Stimulated activated naive CD8-positive, alpha-beta T cell treated with anti-CD3 and anti-CD28 coated beads, Interleukin-15, Interleukin-2, amounts not matched to agents 100 U/mL and 50 U/mL, for 24 hours (primary cell): ENCODE measurements around the gene TMEM18.

Source experiments
- ATAC-seq: fragments of 150-1000 bp; cut with Tn5 transposase; one replicate; pipeline ENCODE4 v1.10.0; 2021
- DNase-seq: peaks from one replicate; pipeline ENCODE4 v3.0.0; 2021

TMEM18 gene

DNA sequence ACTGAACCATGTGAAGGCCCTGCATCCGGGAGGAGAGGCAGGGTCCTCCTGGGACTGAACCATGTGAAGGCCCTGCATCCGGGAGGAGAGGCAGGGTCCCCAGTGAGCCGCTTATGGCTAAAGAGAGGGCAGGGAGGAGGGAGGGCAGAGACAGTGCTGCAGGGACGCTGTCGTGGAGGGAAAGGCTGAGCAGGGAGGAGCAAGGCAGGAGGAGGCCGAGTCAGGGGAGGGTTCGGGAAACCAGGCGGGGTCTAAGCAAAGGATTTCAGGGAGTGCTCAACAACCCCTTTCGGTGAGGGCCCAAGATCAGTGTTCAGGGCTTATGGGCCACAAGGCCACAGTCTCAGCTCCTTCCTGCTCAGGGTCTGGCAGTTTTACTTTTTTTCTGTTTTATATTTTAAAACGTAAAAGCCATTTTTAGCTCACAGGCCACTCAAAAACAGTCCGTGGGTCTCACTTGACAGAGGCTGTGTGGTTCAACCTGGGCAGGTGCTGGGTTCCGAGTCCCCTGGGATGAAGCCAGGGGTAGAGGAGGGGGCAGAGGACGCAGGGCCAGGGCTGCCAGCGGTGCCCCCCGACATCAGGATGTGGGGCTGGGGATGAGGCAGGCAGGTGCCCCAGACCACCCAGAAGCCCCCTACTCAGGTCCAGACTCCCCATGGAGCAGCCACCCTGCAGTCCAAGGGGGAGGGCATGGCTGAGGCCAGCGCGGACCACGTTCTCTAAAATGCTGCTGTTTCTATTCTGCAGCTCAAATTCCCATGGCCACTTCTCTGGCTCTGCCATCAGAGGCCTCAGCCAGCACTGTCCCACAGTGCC is 5.2 kb downstream of the TMEM18 start:
- DNase-seq: no peak
- ATAC-seq: no peak

DNA sequence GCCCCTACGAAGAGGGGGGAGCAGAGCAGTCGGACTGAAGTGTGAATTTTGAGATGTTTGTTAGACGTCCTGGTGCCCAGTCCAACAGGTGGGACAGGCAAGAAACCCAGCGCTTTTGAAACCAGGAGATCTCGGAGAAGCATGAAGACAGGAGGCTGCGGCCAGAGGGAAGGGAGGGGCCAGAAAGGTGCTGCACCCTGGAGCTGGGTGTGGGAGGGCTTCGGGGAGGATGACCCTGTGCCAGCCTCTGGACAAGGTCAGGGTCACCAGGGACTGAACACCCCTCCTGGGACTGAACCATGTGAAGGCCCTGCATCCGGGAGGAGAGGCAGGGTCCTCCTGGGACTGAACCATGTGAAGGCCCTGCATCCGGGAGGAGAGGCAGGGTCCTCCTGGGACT is 6.1 kb downstream of the TMEM18 start:
- no peak for ATAC-seq
- no peak for DNase-seq

DNA sequence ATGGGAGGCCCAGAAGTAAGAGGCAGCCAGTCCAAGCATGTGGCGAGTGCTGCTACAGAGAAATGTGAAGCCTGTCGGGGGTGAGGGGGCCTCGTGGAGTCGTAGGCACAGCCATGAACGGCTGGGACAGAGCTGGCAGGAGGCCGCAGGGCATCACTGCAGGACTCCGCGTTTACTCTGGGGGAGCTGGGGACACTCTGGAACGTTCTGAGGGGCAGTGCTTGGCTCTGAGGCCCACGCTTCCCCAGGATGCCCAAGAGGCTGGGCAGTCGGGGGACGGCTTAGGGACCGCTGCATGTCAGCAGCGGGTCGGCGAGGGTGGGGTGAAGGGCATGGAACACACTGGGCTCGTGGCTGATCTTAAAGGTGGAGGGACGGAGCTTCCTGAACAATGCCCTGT is 6.6 kb downstream of the TMEM18 start:
- ATAC-seq: no peak
- DNase-seq: no peak

DNA sequence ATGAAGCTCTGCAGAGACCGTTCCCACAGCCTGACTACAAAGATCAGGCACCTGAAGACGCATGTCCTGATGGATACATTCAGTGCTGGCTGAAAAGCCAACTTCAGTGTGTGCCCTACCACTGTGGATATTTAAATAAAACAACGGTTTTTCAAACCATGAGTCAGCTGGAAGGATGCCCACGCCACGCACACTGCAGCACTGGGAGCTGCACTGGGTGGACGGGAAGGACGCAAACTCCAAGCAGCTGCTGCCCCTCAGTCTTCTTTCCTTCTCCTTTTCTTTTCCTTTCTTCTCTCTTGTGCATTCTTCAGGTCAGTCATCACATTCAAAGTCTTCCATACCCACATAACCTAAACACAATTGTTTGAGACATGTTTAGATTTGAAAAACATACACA is 7.9 kb downstream of the TMEM18 start:
- no peak for ATAC-seq

DNA sequence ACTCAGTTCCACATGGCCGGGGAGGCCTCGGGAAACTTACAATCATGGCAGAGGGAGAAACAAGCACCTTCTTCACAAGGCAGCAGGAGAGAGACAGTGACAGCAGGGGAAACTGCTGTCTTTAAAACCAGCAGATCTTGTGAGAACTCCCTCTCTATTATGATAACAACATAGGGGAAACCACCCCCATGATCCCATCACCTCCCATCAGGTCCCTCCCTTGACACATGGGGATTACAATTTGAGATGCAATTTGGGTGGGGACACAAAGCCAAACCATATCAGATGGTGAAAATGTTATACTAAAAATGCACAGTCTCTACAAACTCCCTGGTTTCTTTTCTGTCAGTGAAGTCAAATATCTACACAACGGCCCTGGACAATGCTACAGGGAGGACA is 9.2 kb downstream of the TMEM18 start:
- no peak for ATAC-seq

More for the DNA sequence above, 7.9 kb downstream of the TMEM18 start:
- DNase-seq: no peak

DNA sequence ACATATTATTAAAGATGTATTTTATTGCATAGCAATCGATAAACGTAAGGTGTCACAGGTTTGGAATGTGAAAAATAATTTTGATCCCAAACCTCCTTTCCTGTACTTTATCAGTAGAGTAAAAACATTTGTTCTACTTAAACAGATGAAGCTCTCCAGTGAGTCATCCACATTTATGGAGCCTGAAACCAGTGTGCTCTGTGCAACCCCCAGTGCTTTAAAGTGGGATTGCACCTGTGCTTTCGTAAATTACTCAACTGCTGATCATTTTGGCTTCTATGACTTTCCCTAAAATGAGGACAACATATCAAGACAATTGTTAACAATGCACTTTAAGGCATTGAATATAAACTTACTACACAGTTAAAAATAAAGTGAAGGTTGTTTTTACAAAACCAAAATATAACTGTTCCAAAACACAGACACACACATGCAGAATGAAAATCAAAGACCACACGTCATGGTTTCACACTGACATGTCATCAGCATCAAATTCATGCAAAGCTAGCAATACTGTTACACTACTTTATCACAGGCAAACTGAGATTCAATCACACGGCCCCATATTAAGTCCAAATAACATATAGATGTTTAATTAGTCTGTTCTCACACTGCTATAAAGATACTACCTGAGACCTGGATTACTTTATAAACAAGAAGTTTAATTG is 9.7 kb downstream of the TMEM18 start:
- peak; percentile 71 for ATAC-seq
- no peak for DNase-seq

More for the DNA sequence above, 9.2 kb downstream of the TMEM18 start:
- DNase-seq: no peak

DNA sequence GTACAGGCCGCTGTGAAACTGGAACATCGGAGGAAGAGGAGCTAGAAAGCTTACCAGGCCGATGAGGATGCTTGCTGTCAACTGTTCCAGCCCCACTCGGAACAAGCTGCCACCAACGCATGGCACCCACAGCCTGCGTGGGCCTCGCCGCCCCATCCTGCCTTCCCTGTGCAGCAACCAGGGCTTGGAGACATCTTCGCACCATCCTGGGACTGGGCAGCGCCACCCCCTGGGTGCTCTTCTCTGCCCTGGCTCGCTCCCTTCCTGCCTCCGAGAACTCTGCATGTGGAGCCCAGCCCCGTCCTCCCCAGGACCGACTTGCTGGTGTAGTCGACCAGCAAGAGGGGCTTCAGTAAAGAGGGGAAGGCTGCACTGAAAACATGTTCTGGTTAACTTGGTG is 10.8 kb downstream of the TMEM18 start:
- no peak for ATAC-seq
- DNase-seq: no peak

DNA sequence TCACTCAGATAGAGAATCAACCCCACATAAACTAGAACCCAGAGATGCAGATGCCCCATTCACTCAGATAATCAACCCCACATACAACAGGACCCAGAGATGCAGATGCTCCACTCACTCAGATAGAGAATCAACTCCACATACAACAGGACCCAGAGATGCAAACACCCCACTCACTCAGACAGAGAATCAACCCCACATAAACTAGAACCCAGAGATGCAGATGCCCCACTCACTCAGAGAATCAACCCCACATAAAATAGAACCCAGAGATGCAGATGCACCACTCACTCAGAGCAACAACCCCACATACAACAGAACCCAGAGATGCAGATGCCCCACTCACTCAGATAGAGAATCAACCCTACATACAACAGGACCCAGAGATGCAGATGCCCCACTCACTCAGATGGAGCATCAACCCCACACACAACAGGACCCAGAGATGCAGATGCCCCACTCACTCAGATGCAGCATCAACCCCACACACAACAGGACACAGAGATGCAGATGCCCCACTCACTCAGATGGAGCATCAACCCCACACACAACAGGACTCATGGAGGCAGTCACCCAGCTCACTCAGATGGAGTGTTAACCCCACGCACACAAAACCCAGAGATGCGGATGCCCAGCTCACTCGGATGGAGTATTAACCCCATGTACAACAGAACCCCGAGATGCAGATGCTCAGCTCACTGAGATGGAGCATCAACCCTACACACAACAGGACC is 11.7 kb downstream of the TMEM18 start:
- DNase-seq: no peak
- no peak for ATAC-seq

DNA sequence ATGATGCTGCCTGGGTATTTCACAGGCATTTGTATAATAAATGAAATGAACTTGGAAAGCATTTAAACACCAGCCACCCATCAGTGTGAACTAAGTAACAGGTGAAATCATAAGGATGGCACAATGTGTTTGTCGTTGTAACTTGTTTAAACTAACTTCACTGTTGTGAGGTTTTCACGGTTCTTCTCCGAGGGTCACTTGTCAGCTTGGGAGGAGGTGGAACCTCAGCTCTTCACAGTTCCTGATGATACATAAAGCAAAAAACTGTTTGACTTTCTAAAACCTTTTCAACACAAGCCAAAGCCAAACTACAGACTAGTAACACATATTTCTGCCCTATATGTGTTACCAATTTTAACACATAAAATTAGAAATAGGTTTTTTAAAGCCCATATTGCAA is 13.1 kb downstream of the TMEM18 start:
- DNase-seq: no peak

DNA sequence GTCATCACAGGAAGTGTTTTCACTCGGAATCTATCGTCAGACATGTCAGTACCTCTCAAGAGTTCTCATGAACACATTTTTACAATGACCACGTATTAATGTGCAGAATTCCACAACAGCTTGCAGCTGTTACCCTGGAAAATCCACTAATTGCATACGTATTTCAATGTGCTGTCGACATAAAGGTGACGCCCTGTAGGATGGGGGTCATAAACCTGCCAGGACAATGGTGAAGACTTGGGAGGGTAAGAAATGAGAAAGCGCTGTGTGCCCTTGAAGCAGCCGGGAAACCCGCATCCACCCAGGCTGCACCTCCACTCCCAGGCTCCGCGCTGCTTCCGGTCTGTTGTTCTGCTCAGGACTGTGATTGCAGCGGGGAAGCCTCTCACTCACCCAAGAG is 14.0 kb downstream of the TMEM18 start:
- ATAC-seq (no peak), DNase-seq (no peak)

More for the DNA sequence above, 13.1 kb downstream of the TMEM18 start:
- ATAC-seq: no peak

DNA sequence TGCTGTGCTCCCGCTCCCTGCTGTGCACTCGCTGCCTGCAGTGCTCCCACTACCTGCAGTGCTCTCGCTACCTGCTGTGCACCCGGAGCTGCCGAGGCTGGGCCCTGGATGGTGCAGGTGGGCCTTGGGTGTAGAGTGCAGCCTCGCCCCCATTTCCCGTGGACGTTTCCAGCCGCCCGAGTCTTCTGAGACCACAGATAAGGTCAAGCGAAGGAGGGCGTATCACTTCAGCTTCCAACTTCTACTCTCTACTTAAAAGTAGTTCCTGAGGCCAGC is 15.9 kb downstream of the TMEM18 start:
- ATAC-seq (no peak), DNase-seq (no peak)

DNA sequence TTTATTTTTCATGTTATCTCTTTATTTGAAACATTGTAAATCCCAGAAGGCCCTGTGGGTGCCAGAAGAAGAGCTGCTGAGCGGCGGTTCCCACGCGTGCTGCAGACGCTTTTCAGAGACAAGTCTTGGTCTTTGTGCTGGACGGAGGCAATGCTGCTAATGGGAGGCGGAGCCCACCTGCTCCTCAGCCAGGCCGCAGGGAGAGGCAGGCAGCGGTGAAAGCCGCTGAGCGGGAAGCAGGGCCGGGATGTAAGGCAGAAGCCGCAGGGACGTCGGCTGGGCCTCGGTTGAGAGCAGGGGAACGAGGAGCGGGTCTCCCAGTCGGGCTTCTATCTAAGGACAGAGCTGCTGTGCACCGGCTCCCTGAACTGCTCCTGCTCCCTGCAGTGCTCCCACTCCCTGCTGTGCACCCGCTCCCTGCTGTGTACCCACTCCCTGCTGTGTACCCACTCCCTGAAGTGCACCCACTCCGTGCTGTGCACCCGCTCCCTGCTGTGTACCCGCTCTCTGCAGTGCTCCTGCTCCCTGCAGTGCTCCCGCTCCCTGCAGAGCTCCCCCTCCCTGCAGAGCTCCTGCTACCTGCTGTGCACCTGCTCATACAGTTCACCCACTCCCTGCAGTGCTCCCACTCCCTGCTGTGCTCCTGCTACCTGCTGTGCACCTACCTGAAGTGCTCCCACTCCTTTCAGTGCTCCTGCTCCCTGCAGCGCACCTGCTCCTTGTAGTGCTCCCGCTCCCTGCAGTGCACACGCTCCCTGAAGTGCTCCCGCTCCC is 16.4 kb downstream of the TMEM18 start:
- no peak for ATAC-seq
- no peak for DNase-seq

DNA sequence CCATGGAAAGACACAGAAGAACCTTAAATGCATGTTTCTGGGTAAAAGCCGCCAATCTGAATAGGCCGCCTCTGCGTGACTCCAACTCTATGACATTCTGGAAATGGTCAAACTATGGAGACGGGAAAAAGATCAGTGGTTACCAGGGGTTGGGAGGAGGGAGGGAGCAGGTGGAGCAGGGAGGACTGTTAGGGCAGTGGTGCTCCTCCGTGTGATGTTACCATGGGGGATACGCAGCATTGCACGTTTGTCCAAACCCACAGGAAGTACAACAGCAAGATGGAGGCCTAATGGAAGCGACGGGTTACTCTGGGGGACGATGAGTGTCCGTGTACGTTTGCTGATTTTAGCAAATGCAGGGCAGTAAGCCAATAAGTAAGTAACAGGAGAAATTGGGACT is 17.2 kb downstream of the TMEM18 start:
- DNase-seq (no peak), ATAC-seq (no peak)

DNA sequence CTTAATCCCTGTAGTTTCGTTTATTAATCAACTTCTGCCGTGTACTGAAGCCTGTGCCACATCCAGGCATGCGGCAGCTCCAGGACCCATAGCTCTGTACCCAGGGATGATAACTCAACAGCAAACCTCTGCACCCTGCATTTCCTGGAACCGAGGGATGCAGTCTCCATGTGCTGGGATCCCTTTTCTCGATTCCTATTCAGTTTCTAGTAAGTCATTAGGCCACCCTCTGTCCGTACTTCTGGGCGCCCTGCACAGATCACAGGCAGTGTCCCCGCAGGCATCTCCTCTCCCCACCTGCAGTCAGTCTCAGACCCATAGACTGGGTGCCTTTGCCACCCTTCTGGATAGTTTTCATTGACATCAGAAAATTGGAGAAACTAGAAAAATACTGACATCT is 18.8 kb downstream of the TMEM18 start:
- ATAC-seq: no peak
- DNase-seq: no peak

DNA sequence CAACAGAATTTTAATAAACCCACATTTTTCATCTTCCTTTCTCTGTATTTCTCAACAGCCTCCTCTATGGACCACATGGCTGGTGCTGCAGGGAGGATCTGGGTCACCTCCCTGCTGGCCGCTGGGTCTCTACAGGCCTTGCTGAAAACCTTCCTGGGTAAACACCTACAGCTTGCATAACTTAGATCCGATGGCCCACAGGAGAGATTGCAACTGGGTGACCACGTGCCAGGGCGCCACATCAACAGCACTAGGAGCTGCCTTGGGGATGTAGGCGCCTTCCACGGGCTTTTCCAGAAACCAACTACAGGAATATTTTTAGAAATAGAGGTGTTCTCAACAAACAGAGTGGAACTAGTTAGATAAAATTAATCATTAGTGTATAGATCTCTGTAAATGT is 19.4 kb downstream of the TMEM18 start:
- no peak for ATAC-seq
- DNase-seq: no peak

DNA sequence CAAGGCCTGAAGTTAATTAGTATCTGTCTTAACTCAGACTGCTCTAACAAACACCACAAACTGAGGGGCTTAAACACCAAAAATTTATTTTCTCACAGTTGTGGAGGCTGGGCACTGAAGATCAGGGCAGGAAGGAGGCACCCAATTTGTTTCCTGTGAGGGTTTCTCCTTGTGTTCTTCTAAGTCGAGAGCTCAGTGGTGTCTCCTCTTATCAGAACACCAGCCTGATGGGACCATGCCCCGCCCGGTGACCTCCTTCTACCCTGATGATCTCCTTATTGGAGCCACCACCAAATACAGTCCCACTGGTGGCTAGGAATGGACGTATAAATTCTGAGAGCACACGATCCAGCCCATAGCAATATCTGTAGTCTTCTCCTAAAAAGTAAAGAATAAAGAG is 20.5 kb downstream of the TMEM18 start:
- ATAC-seq (no peak), DNase-seq (no peak)

DNA sequence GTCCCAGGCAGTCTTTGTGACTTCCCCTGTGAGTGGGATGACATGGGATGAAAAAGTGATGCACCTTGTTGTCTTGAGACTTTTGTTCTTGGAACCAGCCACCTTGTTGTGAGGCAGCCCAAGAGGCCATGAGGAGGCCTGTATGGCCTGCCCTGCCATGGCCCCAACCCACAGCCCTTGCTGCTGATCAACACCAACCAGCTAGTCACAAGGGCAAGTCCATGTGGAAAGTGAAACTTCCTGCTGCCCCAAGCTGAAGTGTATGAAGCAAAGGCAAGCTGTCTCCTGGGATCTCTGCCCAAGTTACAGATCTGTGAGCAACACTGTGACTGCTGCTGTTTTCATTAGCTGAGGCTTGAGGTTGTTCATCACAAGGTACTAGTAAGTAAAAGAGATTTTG is 21.6 kb downstream of the TMEM18 start:
- no peak for DNase-seq

DNA sequence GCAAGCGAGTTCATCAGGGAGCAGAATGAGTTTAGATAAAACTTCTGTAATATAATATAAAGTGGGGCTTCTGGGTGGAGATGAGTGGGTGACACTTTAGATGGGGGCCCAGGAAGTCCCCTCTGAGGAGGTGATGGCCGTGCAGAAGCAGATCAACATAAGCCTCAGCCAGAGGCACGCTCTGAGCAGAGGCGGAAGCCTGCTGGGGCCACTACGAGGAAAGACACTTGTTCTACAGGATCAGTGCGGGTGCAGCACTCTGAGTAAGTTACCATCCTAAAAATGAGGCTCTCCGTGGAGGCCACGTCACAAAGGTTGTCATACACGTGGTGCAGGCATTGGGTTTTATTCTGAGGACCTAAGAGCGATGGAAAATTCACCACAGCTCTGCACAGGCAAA is 22.3 kb downstream of the TMEM18 start:
- DNase-seq (no peak), ATAC-seq (no peak)

More for the DNA sequence above, 21.6 kb downstream of the TMEM18 start:
- ATAC-seq: peak; percentile 55

DNA sequence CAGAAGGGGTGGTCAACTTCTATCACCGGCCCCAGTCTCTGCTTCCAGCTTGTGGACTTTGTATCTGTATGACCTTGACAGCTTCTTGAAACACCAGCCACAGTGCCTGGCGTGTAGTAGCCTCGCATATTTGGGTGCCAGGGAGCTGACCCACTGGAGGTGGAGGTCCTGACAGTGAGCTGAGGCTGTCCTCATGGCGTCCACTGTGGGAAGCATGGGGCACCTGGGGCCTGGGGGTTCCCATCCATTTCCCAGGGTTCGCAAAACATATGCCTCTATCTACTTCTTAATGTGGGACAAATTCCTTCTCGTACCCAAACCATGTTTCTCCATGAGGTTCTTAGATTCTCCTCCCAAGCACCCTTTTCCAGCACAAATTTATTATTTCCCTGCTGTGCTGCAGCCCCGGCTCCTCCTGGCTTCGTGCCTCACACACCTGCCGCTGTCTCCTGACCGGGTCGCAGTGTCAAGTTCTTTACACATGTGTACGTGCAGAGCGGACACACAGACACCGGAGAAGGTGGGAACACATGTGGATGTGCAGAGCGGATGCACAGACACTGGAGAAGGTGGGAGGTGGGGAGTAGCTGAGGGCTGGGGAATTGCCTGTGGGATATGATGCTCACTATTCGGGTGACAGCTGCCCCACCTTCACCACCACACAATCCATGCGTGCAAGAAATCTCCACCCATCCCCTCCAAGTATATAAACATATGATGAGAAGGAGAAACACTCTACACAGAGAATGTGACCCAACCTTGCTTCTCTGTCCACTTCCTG is 23.4 kb downstream of the TMEM18 start:
- no peak for DNase-seq
- no peak for ATAC-seq

DNA sequence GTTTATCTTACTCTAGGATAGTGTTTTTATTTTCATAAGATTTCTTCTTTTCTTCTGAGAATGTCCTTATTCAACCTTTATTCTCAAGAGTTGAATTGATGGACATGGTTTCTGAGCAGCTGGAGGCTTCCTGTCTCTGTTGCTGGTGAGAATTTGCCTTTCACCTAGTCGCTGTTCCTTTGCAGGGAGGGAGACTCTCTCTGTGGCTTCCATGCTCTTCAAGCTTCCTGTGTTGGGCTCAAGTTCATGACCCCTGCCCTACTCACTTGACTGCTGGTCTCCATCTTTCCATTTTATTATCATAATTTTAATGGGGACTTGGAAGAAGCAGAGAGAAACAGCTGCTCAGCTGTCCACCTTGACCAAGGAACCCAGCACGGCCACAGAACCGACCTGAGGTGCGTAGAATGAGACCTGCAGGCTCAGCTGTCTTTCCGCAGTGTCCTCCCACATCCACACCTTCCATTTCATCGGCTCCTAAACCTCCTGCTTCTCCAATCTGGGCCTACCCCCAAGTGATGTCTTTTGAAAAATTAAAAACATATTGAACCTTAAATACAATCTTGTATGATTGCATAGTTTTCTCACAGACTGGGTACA is 24.2 kb downstream of the TMEM18 start:
- no peak for DNase-seq
- no peak for ATAC-seq

DNA sequence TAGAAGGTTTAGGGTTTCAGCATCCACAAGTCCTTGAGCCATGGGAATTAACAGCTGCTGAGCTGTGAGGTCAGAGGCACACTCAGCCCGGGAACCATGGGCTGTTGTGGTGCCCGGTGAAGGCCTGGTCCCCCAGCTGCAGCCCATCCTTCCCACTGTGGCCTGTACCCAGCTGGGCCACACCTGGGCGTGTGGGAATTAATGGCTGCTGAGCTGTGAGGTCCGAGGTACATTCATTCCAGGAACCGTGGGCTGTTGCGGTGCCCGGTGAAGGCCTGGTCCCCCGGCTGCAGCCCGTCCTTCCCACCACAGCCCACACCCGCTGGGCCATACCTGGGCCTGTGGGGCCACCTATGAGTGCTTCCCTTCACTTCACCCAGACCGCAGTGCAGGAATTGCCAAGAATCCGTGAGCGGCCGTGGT is 25.2 kb downstream of the TMEM18 start:
- DNase-seq (no peak), ATAC-seq (no peak)
